ENCODE results near the gene RMND5A.

The RMND5A gene

DNA sequence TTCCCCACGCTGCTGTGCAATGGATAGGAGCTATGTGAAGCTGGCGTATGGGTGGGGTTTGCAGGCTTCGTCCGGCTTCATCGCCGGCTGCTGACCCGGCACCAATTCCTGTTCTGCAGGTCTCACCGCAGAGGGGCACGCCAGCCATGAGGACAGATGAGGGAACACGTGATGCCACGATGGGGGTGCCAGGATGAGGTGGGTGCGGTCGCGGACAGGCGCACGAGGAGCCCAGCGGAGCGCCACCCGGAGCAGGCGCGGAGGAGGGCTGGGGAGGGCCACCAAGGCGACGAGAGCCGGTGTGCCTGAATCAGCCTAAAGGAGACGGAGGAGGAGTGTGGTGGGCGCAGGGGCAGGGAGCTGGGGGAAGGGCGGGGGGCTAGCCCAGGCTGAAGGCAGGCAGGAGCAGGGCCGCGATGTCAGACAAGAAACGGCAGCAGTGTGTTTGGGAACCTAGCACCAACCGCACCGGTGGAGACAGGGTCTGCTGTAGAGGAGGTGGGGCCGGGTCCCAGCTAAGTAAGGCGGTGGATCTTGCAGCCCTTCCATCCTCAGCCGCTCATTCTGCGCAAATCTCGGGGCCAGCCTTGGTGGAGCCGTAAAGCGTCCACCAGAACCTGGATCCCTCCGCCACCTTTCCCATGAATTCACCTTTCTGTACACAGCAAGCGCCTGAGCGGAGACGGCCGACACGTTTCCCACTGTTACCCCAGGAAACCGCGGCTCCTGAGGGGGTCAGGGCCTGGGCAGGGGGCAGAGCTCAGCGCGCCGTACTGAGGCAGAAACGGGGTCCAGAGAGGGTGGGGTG lies 87.6 kb downstream of the RMND5A start:
- Histone ChIP-seq H3K4me3 (ENCODE audit: insufficient read depth, low read length, poor library complexity, severe bottlenecking) (peak overlapping the region; percentile 29), H3K9ac (ENCODE audit: low read length) (peak overlapping the region; percentile 26; the same call in 1 of the 2 replicates), H3K36me3 (ENCODE audit: low read length) (no peaks in the 10 kb centered on the region), H3F3A (ENCODE audit: insufficient read depth) (no peaks in the 10 kb centered on the region), H3K79me2 (ENCODE audit: insufficient read depth, low read length) (no peaks in the 10 kb centered on the region), H3K4me2 (ENCODE audit: low read depth, low read length, poor library complexity, severe bottlenecking) (peak overlapping the region; percentile 53), H2AFZ (ENCODE audit: low read depth, low read length, severe bottlenecking) (peak overlapping the region; percentile 78), H4K20me1 (ENCODE audit: low read depth, low read length) (no peaks in the 10 kb centered on the region), H3K27ac (ENCODE audit: low read depth, low read length) (no peak overlapping the region), H3K9me2 (replicated peaks; ENCODE audit: insufficient read depth, low read length) (no peaks in the 10 kb centered on the region), H3K27me3 (ENCODE audit: low read length) (no peaks in the 10 kb centered on the region), H3K9me3 (ENCODE audit: insufficient read depth, low read length) (no peaks in the 10 kb centered on the region)
- TF ChIP-seq EZH2phosphoT487 (conservative IDR thresholded peaks at IDR 0.05; ENCODE audit: low read length) (no peak), CTCF (IDR thresholded peaks at IDR 0.05; ENCODE audit: insufficient read depth, low read length, poor library complexity, severe bottlenecking) (no peak)

- Histone ChIP-seq H3K36me3 (ENCODE audit: low read length) (no peaks in the 10 kb centered on the region), H3K9me3 (ENCODE audit: insufficient read depth, low read length) (no peaks in the 10 kb centered on the region), H2AFZ (ENCODE audit: low read depth, low read length, severe bottlenecking) (peak overlapping the region; percentile 78), H3K79me2 (ENCODE audit: insufficient read depth, low read length) (no peaks in the 10 kb centered on the region), H3K4me3 (ENCODE audit: insufficient read depth, low read length, poor library complexity, severe bottlenecking) (no peak overlapping the region), H4K20me1 (ENCODE audit: low read depth, low read length) (no peaks in the 10 kb centered on the region), H3K9ac (ENCODE audit: low read length) (peak overlapping the region; percentile 26; the same call in 1 of the 2 replicates), H3K9me2 (replicated peaks; ENCODE audit: insufficient read depth, low read length) (no peaks in the 10 kb centered on the region), H3K27me3 (ENCODE audit: low read length) (no peaks in the 10 kb centered on the region), H3K27ac (ENCODE audit: low read depth, low read length) (no peak overlapping the region), H3K4me2 (ENCODE audit: low read depth, low read length, poor library complexity, severe bottlenecking) (peak overlapping the region; percentile 53), H3F3A (ENCODE audit: insufficient read depth) (no peaks in the 10 kb centered on the region)
- TF ChIP-seq CTCF (IDR thresholded peaks at IDR 0.05; ENCODE audit: insufficient read depth, low read length, poor library complexity, severe bottlenecking) (peak; percentile 60), EZH2phosphoT487 (conservative IDR thresholded peaks at IDR 0.05; ENCODE audit: low read length) (no peak)
These were observed 88.4 kb downstream of the RMND5A start for GRCh38 chr2:86808315-86809161.

- H3K9ac ChIP-seq (ENCODE audit: low read length) = no peak overlapping the region
- H4K20me1 ChIP-seq (ENCODE audit: low read depth, low read length) = no peaks in the 10 kb centered on the region
- no peaks in the 10 kb centered on the region for H3K27me3 ChIP-seq (ENCODE audit: low read length)
- TF ChIP-seq EZH2phosphoT487 (conservative IDR thresholded peaks at IDR 0.05; ENCODE audit: low read length) (no peak), CTCF (IDR thresholded peaks at IDR 0.05; ENCODE audit: insufficient read depth, low read length, poor library complexity, severe bottlenecking) (no peak)
- H2AFZ ChIP-seq (ENCODE audit: low read depth, low read length, severe bottlenecking) = no peak overlapping the region
- H3K4me2 ChIP-seq (ENCODE audit: low read depth, low read length, poor library complexity, severe bottlenecking) = no peak overlapping the region
- H3K9me3 ChIP-seq (ENCODE audit: insufficient read depth, low read length) = no peaks in the 10 kb centered on the region
- no peak overlapping the region for H3K4me3 ChIP-seq (ENCODE audit: insufficient read depth, low read length, poor library complexity, severe bottlenecking)
- H3F3A ChIP-seq (ENCODE audit: insufficient read depth) = no peaks in the 10 kb centered on the region
- no peak overlapping the region for H3K27ac ChIP-seq (ENCODE audit: low read depth, low read length)
- H3K9me2 ChIP-seq (replicated peaks; ENCODE audit: insufficient read depth, low read length) = no peaks in the 10 kb centered on the region
- no peaks in the 10 kb centered on the region for H3K79me2 ChIP-seq (ENCODE audit: insufficient read depth, low read length)
- H3K36me3 ChIP-seq (ENCODE audit: low read length) = no peaks in the 10 kb centered on the region
These were observed 89.5 kb downstream of the RMND5A start for GRCh38 chr2:86809481-86810121.

Data from SU-DHL-6 (cell line).